GM23338 (cell line): ENCODE data around the gene FAM120AOS. TPM values are rescaled to one million over a fixed set of nuclear protein-coding genes. Genes with fewer than 3 reads are reported as not detected.

Source experiments
- ATAC-seq: fragments of 200-7000 bp; cut with Tn5 transposase; 3 replicates; pipeline ENCODE4 v1.9.1; 2020
- DNase-seq: peaks from one replicate; pipeline ENCODE4 v3.0.0-alpha.2; 2015; ENCODE audit warnings: low spot score
- H2AFZ ChIP-seq: fragments of 200-600 bp; sonication (generic); 2 replicates; pipeline ENCODE4 v1.8.0; 2016; ENCODE audit warnings: antibody characterized with exemption, mild to moderate bottlenecking, moderate library complexity
- H3F3A ChIP-seq: fragments of 200-600 bp; sonication (generic); replicated peaks from 2 replicates; pipeline ENCODE4 v1.8.0; 2017; ENCODE audit warnings: antibody characterized with exemption, mixed run types, low read depth
- H3K27ac ChIP-seq: fragments of 200-600 bp; sonication (generic); 2 replicates; pipeline ENCODE4 v1.6.1; 2016; ENCODE audit warnings: low read depth
- H3K27me3 ChIP-seq: fragments of 200-600 bp; sonication (generic); 2 replicates; pipeline ENCODE4 v1.8.0; 2016; ENCODE audit warnings: mild to moderate bottlenecking, mixed run types, moderate library complexity; ENCODE audit not compliant: insufficient read depth
- H3K36me3 ChIP-seq: fragments of 200-600 bp; sonication (generic); 2 replicates; pipeline ENCODE4 v1.8.0; 2016; ENCODE audit warnings: mild to moderate bottlenecking; ENCODE audit not compliant: insufficient read depth
- H3K4me1 ChIP-seq: fragments of 200-600 bp; sonication (generic); 2 replicates; pipeline ENCODE4 v1.8.0; 2016; ENCODE audit warnings: mild to moderate bottlenecking, moderate library complexity; ENCODE audit not compliant: insufficient read depth
- H3K4me2 ChIP-seq: fragments of 200-600 bp; sonication (generic); 2 replicates; pipeline ENCODE4 v1.7.1; 2017; ENCODE audit warnings: mixed run types
- H3K4me3 ChIP-seq: fragments of 200-600 bp; sonication (generic); 2 replicates; pipeline ENCODE4 v1.6.1; 2016; ENCODE audit warnings: mixed run types
- H3K79me2 ChIP-seq: fragments of 200-600 bp; sonication (generic); replicated peaks from 2 replicates; pipeline ENCODE4 v1.8.0; 2017; ENCODE audit warnings: mild to moderate bottlenecking; ENCODE audit not compliant: insufficient read depth
- H3K9me2 ChIP-seq: fragments of 200-600 bp; sonication (generic); 2 replicates; pipeline ENCODE4 v1.8.0; 2017; ENCODE audit not compliant: insufficient read depth
- H4K20me1 ChIP-seq: fragments of 200-600 bp; sonication (generic); replicated peaks from 2 replicates; pipeline ENCODE4 v1.8.0; 2017; ENCODE audit warnings: mild to moderate bottlenecking; ENCODE audit not compliant: insufficient read depth
- H3K27ac Mint-ChIP-seq: 2 replicates; pipeline ENCODE4 v1.8.0; 2020; ENCODE audit warnings: inconsistent platforms, mild to moderate bottlenecking, moderate library complexity, mixed read lengths
- H3K27me3 Mint-ChIP-seq: 3 replicates; pipeline ENCODE4 v1.8.0; 2022; ENCODE audit warnings: low read depth, mild to moderate bottlenecking, moderate library complexity, mixed read lengths, inconsistent platforms; ENCODE audit not compliant: insufficient read depth, poor library complexity
- H3K36me3 Mint-ChIP-seq: 3 replicates; pipeline ENCODE4 v1.8.0; 2021; ENCODE audit warnings: low read depth, mild to moderate bottlenecking, inconsistent platforms, moderate library complexity, mixed read lengths
- H3K4me1 Mint-ChIP-seq: 3 replicates; pipeline ENCODE4 v1.8.0; 2020; ENCODE audit warnings: mild to moderate bottlenecking, inconsistent platforms, mixed read lengths
- H3K4me3 Mint-ChIP-seq: 3 replicates; pipeline ENCODE4 v1.8.0; 2021; ENCODE audit warnings: moderate library complexity, mild to moderate bottlenecking, inconsistent platforms, mixed read lengths
- H3K9me3 Mint-ChIP-seq: 3 replicates; pipeline ENCODE4 v1.8.0; 2020; ENCODE audit warnings: moderate library complexity, mild to moderate bottlenecking, inconsistent platforms, mixed read lengths
- ETS1 ChIP-seq: IDR thresholded peaks from 2 replicates; pipeline ENCODE4 v1.6.1; 2016; ENCODE audit warnings: antibody characterized with exemption
- EZH2 ChIP-seq: fragments of 200-600 bp; sonication (generic); IDR thresholded peaks from one replicate; pipeline ENCODE4 v1.8.0; 2017; ENCODE audit warnings: antibody characterized with exemption, mild to moderate bottlenecking, low read depth; ENCODE audit not compliant: unreplicated experiment
- JUNB ChIP-seq: IDR thresholded peaks from one replicate; pipeline ENCODE4 v1.6.1; 2016; ENCODE audit warnings: antibody characterized with exemption; ENCODE audit not compliant: unreplicated experiment
- NANOG ChIP-seq: IDR thresholded peaks from 2 replicates; pipeline ENCODE4 v1.6.1; 2016; ENCODE audit warnings: antibody characterized with exemption, borderline replicate concordance
- POLR2AphosphoS5 ChIP-seq: IDR thresholded peaks from 2 replicates; pipeline ENCODE4 v1.6.1; 2016; ENCODE audit warnings: antibody characterized with exemption, low read depth
- REST ChIP-seq: IDR thresholded peaks from one replicate; pipeline ENCODE4 v1.6.1; 2018; ENCODE audit warnings: antibody characterized with exemption; ENCODE audit not compliant: unreplicated experiment
- ZNF114 ChIP-seq: fragments of 250-450 bp; sonication (Bioruptor Pico); IDR thresholded peaks from 2 replicates; pipeline ENCODE4 v1.5.0; 2020; ENCODE audit warnings: mild to moderate bottlenecking, moderate library complexity
- ZNF462 ChIP-seq: fragments of 250-450 bp; sonication (Bioruptor Pico); IDR thresholded peaks from 2 replicates; pipeline ENCODE4 v1.5.0; 2020; ENCODE audit warnings: mild to moderate bottlenecking, moderate library complexity
- polyA plus RNA-seq: library from polyadenylated mRNA; unstranded; fragments of >200 nt; fragmentation: Nextera tagmentation; extraction: Ambion mirVana; gene quantifications from 2 replicates; pipeline ENCODE4 v1.2.1, GENCODE V29; 2016
- total RNA-seq: library from RNA; depleted of rRNA; stranded (reverse); fragments of >200 nt; shearing (Covaris generic); gene quantifications from 2 replicates; pipeline ENCODE4 v1.2.3, GENCODE V29; 2014

Gene FAM120AOS
- total and polyA plus RNA-seq, 2 experiments from 2014 or later: 31.5 to 40.4 TPM

GRCh38 chr9:93432964-93433363, 20.4 kb downstream of the FAM120AOS start:
- Histone ChIP-seq H3K4me2 (no peak overlapping the region), H3K27ac (no peak overlapping the region), H3K27me3 (no peaks in the 10 kb centered on the region), H3K4me3 (no peak overlapping the region), H3F3A (no peaks in the 10 kb centered on the region), H3K79me2 (no peaks in the 10 kb centered on the region), H4K20me1 (no peaks in the 10 kb centered on the region), H2AFZ (no peak overlapping the region), H3K9me2 (no peaks in the 10 kb centered on the region), H3K4me1 (0 out of 2 replicates have a peak, but pooled peaks cover 4% of the 10 kb centered on the region), H3K36me3 (no peaks in the 10 kb centered on the region)
- TF ChIP-seq NANOG (no peak), ZNF462 (CRISPR knock-in tag) (no peak), POLR2AphosphoS5 (no peak), ZNF114 (CRISPR knock-in tag) (no peak), EZH2 (no peak), JUNB (no peak), ETS1 (no peak), REST (no peak)
- no peak for ATAC-seq
- no peaks in the 10 kb centered on the region for H3K9me3 Mint-ChIP-seq
- H3K4me1 Mint-ChIP-seq: peaks cover 8% of the 10 kb centered on the region
- DNase-seq: no peak
- no peak overlapping the region for H3K4me3 Mint-ChIP-seq
- H3K27me3 Mint-ChIP-seq: peaks cover 4% of the 10 kb centered on the region
- no peak overlapping the region for H3K27ac Mint-ChIP-seq
- H3K36me3 Mint-ChIP-seq: no peaks in the 10 kb centered on the region
